ENCODE measurements around the gene SCRT2. TPM values are rescaled to one million over a fixed set of nuclear protein-coding genes. Genes with fewer than 3 reads are reported as not detected.
"Not testable (repeated sequence)": the region's sequence is repeated elsewhere in the genome, so short reads cannot be mapped to it uniquely, and the experiment has no call there.

SCRT2 gene
- total RNA-seq, 4 donors from 2014 or later, result not detected

- Histone ChIP-seq H3K9me3 (peaks cover 0 to 13% (median 0%) of the 10 kb centered on the region in 4 donors), H3K4me3 (no peak overlapping the region), H3K27me3 (no peaks in the 10 kb centered on the region), H3K27ac (peak overlapping the region in 1 of 4 donors; percentile 47), H3K4me1 (peaks cover 0 to 30% (median 10%) of the 10 kb centered on the region in 4 donors), H3K36me3 (peaks cover 2 to 45% (median 11%) of the 10 kb centered on the region in 3 donors)
- 48 to 62% methylated on average over 10 of the region's 10 CpGs for WGBS, 2 donors
- TF ChIP-seq EP300 (IDR thresholded peaks at IDR 0.05) (no peak), POLR2A (IDR thresholded peaks at IDR 0.05) (no peak)
- TF ChIP-seq, protein P1, sequence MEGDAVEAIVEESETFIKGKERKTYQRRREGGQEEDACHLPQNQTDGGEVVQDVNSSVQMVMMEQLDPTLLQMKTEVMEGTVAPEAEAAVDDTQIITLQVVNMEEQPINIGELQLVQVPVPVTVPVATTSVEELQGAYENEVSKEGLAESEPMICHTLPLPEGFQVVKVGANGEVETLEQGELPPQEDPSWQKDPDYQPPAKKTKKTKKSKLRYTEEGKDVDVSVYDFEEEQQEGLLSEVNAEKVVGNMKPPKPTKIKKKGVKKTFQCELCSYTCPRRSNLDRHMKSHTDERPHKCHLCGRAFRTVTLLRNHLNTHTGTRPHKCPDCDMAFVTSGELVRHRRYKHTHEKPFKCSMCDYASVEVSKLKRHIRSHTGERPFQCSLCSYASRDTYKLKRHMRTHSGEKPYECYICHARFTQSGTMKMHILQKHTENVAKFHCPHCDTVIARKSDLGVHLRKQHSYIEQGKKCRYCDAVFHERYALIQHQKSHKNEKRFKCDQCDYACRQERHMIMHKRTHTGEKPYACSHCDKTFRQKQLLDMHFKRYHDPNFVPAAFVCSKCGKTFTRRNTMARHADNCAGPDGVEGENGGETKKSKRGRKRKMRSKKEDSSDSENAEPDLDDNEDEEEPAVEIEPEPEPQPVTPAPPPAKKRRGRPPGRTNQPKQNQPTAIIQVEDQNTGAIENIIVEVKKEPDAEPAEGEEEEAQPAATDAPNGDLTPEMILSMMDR (IDR thresholded peaks at IDR 0.05), result no peak
- DNase-seq (ENCODE audit: low spot score in 2 of 2), result no peak
These were observed 29.3 kb downstream of the SCRT2 start for GRCh38 chr20:646107-646867.

DNA sequence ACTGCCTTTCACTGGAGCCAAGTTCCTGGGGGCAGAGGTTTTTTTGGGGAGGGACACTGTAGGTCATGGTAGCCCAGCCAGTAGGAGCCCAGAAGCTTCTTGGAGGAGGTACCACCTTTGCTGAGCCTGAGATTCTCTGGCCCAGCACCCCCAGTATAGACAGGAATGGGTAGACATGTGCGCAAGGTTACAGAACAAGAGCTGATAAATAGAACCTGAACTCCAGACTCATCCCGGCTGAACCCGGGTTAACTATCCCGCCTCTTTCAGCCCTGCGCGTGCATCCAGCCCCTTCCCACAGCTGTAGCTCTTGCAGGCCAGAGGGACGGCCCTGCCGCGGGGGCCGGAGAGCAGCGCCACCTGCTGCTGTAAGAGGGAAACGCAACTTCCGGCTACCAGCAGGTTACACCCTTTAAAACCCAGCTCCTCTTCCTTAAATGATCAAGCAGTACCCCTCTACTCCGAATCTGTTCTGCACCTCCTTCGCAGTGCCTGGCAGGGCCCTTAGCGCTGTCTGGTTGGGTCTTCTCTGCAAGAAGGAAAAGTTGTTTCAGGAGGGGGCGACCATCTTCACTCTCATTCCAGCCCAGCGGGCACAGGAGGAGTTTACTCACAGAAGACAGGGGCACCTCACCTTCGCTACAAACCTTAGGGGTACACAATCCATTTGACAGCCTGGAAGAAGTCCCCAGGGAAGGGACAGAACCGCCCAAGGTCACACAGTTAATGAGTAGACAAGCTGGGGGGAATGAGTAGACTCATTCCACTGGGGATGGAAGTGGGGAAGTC, 30.1 kb downstream of the SCRT2 start:
- DNase-seq (ENCODE audit: low spot score in 2 of 2), result peak; percentile 29 to 38

GRCh38 chr20:644692-645317, 30.8 kb downstream of the SCRT2 start:
- H3K27me3 ChIP-seq, result no peaks in the 10 kb centered on the region
- 52 to 58% methylated on average over 11 of the region's 11 CpGs for WGBS, 2 donors
- DNase-seq (ENCODE audit: low spot score in 2 of 2), result no peak

More for the DNA sequence above, 30.1 kb downstream of the SCRT2 start:
- WGBS, 2 donors, result 14 to 16% methylated on average over 20 of the region's 20 CpGs
- H3K36me3 ChIP-seq, result peaks cover 2 to 38% (median 11%) of the 10 kb centered on the region in 3 donors
- peaks cover 0 to 13% (median 0%) of the 10 kb centered on the region in 4 donors for H3K9me3 ChIP-seq
- TF ChIP-seq EP300 (IDR thresholded peaks at IDR 0.05), result no peak
- TF ChIP-seq, protein P1 (IDR thresholded peaks at IDR 0.05), result peak; percentile 87 to 96 (median 92)
- TF ChIP-seq POLR2A (IDR thresholded peaks at IDR 0.05), result no peak
- H3K27ac ChIP-seq, result peak overlapping the region in 2 of 4 donors; percentile 23 to 47
- no peaks in the 10 kb centered on the region for H3K27me3 ChIP-seq
- peaks cover 0 to 26% (median 10%) of the 10 kb centered on the region in 4 donors for H3K4me1 ChIP-seq
- no peak overlapping the region for H3K4me3 ChIP-seq

GRCh38 chr20:642398-643174, 33.0 kb downstream of the SCRT2 start:
- H3K9me3 ChIP-seq, result peaks cover 0 to 1% (median 0%) of the 10 kb centered on the region in 4 donors
- DNase-seq (ENCODE audit: low spot score in 2 of 2), result no peak
- H3K4me3 ChIP-seq, result peak overlapping the region; percentile 8 to 50 (median 34)
- H3K4me1 ChIP-seq, result peaks cover 0 to 26% (median 10%) of the 10 kb centered on the region in 4 donors
- 3 to 8% methylated on average over 20 to 38 of the region's 57 CpGs for WGBS, 2 donors
- TF ChIP-seq EP300 (IDR thresholded peaks at IDR 0.05) (no peak), POLR2A (IDR thresholded peaks at IDR 0.05) (no peak)
- TF ChIP-seq, protein P1 (IDR thresholded peaks at IDR 0.05), result no peak
- H3K27me3 ChIP-seq, result no peaks in the 10 kb centered on the region
- H3K27ac ChIP-seq, result peak overlapping the region; percentile 32 to 89 (median 73)
- peaks cover 0 to 8% (median 0%) of the 10 kb centered on the region in 3 donors for H3K36me3 ChIP-seq

More at GRCh38 chr20:644692-645317, 30.8 kb downstream of the SCRT2 start:
- Histone ChIP-seq H3K4me1 (peaks cover 0 to 26% (median 10%) of the 10 kb centered on the region in 4 donors), H3K36me3 (peaks cover 1 to 30% (median 11%) of the 10 kb centered on the region in 3 donors), H3K27ac (peak overlapping the region in 2 of 4 donors; percentile 23 to 47), H3K9me3 (peaks cover 0 to 13% (median 0%) of the 10 kb centered on the region in 4 donors), H3K4me3 (no peak overlapping the region)
- TF ChIP-seq, protein P1 (IDR thresholded peaks at IDR 0.05), result no peak
- TF ChIP-seq EP300 (IDR thresholded peaks at IDR 0.05), result no peak

DNA sequence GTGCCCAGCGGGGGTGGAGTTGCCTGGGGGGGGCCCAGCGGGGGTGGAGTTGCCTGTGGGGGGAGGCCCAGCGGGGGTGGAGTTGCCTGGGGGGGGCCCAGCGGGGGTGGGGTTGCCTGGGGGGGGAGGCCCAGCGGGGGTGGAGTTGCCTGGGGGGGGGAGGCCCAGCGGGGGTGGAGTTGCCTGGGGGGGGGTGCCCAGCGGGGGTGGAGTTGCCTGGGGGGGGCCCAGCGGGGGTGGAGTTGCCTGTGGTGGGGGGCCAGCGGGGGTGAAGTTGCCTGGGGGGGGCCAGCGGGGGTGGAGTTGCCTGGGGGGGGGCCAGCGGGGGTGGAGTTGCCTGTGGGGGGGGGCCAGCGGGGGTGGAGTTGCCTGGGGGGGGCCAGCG, 33.6 kb downstream of the SCRT2 start:
- not testable (repeated sequence) for H3K9me3 ChIP-seq; H3K27me3 ChIP-seq; H3K36me3 ChIP-seq; DNase-seq (ENCODE audit: low spot score in 2 of 2)
- no CpG with 5 or more reads among the region's 13 CpGs for WGBS, 2 donors
- peak overlapping the region; percentile 8 to 50 (median 34) for H3K4me3 ChIP-seq
- H3K4me1 ChIP-seq, result peaks cover 0 to 26% (median 10%) of the 10 kb centered on the region in 4 donors
- H3K27ac ChIP-seq, result peak overlapping the region; percentile 32 to 89 (median 73)
